Glutamatergic neuron (in vitro differentiated cells): ENCODE measurements around the gene ACOXL. TPM values are rescaled to one million over a fixed set of nuclear protein-coding genes. Genes with fewer than 3 reads are reported as not detected.

Source experiments
- DNase-seq: peaks from one replicate; pipeline ENCODE4 v3.0.0; 2022
- H3K27ac Mint-ChIP-seq: one replicate; pipeline ENCODE4 v1.8.0; 2020; ENCODE audit warnings: mild to moderate bottlenecking, mixed read lengths, inconsistent platforms; ENCODE audit not compliant: unreplicated experiment
- H3K27me3 Mint-ChIP-seq: one replicate; pipeline ENCODE4 v1.8.0; 2020; ENCODE audit warnings: mild to moderate bottlenecking, moderate library complexity, mixed read lengths, inconsistent platforms; ENCODE audit not compliant: unreplicated experiment
- H3K36me3 Mint-ChIP-seq: one replicate; pipeline ENCODE4 v1.8.0; 2020; ENCODE audit warnings: mild to moderate bottlenecking, mixed read lengths, inconsistent platforms; ENCODE audit not compliant: unreplicated experiment
- H3K4me1 Mint-ChIP-seq: one replicate; pipeline ENCODE4 v1.8.0; 2020; ENCODE audit warnings: mild to moderate bottlenecking, low read depth, mixed read lengths, inconsistent platforms; ENCODE audit not compliant: unreplicated experiment
- H3K4me3 Mint-ChIP-seq: one replicate; pipeline ENCODE4 v1.8.0; 2020; ENCODE audit warnings: mild to moderate bottlenecking, mixed read lengths, inconsistent platforms; ENCODE audit not compliant: unreplicated experiment
- H3K9me3 Mint-ChIP-seq: one replicate; pipeline ENCODE4 v1.8.0; 2020; ENCODE audit warnings: mild to moderate bottlenecking, moderate library complexity, mixed read lengths, inconsistent platforms; ENCODE audit not compliant: unreplicated experiment
- CTCF ChIP-seq: fragments of 200-600 bp; sonication (generic); IDR thresholded peaks from one replicate; pipeline ENCODE4 v1.5.0; 2021; ENCODE audit not compliant: partially characterized antibody, unreplicated experiment
- total RNA-seq: library from RNA; stranded (reverse); fragmentation: NEBNext Ultra II Directional; extraction: Animal tissue kit (Norgen Biotek cat#: 25700); gene quantifications from one replicate; pipeline ENCODE4 v1.2.1, GENCODE V29; 2021; ENCODE audit not compliant: unreplicated experiment

The ACOXL gene
- total RNA-seq, 1 donor from 2014 or later: 1.4 TPM

- TF ChIP-seq CTCF: no peak
- Mint-ChIP-seq H3K4me3 (no peak overlapping the region), H3K36me3 (no peaks in the 10 kb centered on the region), H3K4me1 (no peaks in the 10 kb centered on the region), H3K27ac (no peak overlapping the region), H3K27me3 (no peaks in the 10 kb centered on the region), H3K9me3 (no peaks in the 10 kb centered on the region)
- DNase-seq: no peak
Measured at GRCh38 chr2:111091811-111092211, 359.4 kb downstream of the ACOXL start.

DNA sequence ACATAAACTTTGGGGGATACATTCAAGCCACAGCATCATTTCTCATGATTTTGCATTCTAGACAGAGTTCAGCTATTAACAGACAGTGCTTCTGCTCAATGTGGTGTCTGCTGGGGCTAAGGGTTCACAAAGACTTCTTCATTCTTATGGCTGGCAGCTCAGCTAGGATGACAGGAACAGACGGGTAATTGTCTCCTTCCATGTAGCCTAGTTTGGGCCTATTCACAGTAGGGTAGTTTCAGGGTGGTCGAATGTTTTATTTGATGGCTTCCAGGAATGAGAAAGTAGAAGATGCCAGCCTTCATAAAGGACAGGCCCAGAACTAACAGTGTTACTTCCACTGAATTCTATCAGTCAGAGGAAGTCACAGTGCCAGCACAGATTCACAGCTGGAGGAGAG is 362.3 kb downstream of the ACOXL start:
- Mint-ChIP-seq H3K36me3 (no peaks in the 10 kb centered on the region), H3K4me1 (no peaks in the 10 kb centered on the region), H3K9me3 (no peaks in the 10 kb centered on the region), H3K4me3 (no peak overlapping the region), H3K27ac (no peak overlapping the region), H3K27me3 (no peaks in the 10 kb centered on the region)
- no peak for TF ChIP-seq CTCF
- DNase-seq: no peak

- no peak for DNase-seq
- TF ChIP-seq CTCF: no peak
- no peak overlapping the region for H3K4me3 Mint-ChIP-seq
- no peak overlapping the region for H3K27ac Mint-ChIP-seq
- H3K27me3 Mint-ChIP-seq: no peaks in the 10 kb centered on the region
- no peaks in the 10 kb centered on the region for H3K9me3 Mint-ChIP-seq
- H3K4me1 Mint-ChIP-seq: no peaks in the 10 kb centered on the region
- no peaks in the 10 kb centered on the region for H3K36me3 Mint-ChIP-seq
Measured at GRCh38 chr2:111095434-111095833, 363.1 kb downstream of the ACOXL start.

DNA sequence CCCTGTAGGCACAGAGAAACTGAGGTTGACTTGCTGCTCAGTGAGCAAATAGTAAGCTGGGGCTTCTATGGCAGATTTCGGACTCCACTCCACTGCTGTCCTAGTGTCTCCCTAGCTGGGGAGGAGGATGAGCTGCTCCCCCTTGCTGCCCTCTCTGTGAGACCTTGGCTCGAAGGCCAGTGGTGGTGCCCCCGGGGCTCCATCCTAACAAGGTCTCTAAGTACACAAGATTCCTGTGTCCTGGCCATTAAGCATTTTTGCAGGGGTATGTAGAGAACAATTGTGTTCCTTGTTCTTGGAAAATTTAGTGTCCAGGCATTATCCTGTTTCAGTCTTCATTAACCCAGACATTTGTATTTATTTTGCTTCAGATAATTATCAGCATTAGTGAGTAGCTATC is 367.0 kb downstream of the ACOXL start:
- no peaks in the 10 kb centered on the region for H3K36me3 Mint-ChIP-seq
- no peaks in the 10 kb centered on the region for H3K4me1 Mint-ChIP-seq
- no peak for DNase-seq
- no peak for TF ChIP-seq CTCF
- H3K4me3 Mint-ChIP-seq: no peak overlapping the region
- no peak overlapping the region for H3K27ac Mint-ChIP-seq
- H3K27me3 Mint-ChIP-seq: no peaks in the 10 kb centered on the region
- no peaks in the 10 kb centered on the region for H3K9me3 Mint-ChIP-seq

- H3K36me3 Mint-ChIP-seq: no peaks in the 10 kb centered on the region
- DNase-seq: no peak
- H3K4me3 Mint-ChIP-seq: no peak overlapping the region
- H3K4me1 Mint-ChIP-seq: no peaks in the 10 kb centered on the region
- TF ChIP-seq CTCF: no peak
- no peaks in the 10 kb centered on the region for H3K27me3 Mint-ChIP-seq
- no peaks in the 10 kb centered on the region for H3K9me3 Mint-ChIP-seq
- no peak overlapping the region for H3K27ac Mint-ChIP-seq
Measured at GRCh38 chr2:111100087-111100764, 367.9 kb downstream of the ACOXL start.
